ENCODE results near the gene UQCR10.

GRCh38 chr22:29723766-29724165 is 43.4 kb upstream of the UQCR10 start:
- TF ChIP-seq CTCF (IDR thresholded peaks at IDR 0.05): no peak
- no peak for TF ChIP-seq POLR2AphosphoS5 (IDR thresholded peaks at IDR 0.05)

Measured in transverse colon (tissue), 4 donors.